HG03575 (cell line): ENCODE results near the gene C4orf50.

Experiments
- ATAC-seq: cut with Tn5 transposase; IDR thresholded peaks from one replicate; pipeline ENCODE4 v1.9.1; 2021; ENCODE audit not compliant: unreplicated experiment, insufficient number of reproducible peaks, low FRiP score; ENCODE audit errors: extremely low read depth

C4orf50 gene

DNA sequence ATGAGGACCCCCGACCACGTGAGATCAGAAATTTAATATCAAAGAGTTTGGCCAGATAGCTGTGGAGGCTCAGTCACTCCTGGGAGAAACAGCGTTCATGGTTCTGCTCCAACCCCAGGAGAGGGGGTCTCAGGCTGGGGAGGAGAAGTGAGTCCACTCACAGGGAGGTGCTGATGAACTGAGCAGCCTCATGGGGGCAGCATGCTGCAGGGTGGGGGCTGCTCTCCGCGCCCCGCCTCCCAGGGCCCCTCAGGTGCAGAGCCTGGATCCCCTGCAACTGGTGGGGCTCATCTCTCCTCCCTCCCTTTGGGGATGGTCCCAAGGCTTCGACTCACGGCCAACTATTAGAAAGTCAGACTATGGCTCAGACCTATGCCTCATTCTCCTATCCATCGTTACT, 26.6 kb upstream of the C4orf50 start:
- no peak for ATAC-seq

DNA sequence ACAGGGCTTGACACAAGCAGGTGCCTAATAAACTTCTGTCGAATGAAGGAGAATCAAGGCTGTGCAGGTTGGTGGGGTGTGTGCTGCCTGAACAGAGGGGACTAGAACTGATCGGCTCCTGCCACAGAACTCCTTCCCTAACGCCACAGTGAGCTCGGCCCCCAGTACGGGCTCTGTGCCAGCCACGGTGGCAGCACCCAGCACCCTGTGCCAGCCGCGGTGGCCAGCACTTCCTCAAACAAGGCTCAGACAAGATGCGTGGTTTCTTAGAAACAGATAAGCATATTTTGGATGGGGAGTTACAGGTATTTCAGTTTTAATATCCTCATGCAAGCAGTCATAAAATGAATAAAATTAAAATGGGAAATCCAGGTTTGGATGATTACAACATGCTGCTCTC, 26.0 kb upstream of the C4orf50 start:
- no peak for ATAC-seq

DNA sequence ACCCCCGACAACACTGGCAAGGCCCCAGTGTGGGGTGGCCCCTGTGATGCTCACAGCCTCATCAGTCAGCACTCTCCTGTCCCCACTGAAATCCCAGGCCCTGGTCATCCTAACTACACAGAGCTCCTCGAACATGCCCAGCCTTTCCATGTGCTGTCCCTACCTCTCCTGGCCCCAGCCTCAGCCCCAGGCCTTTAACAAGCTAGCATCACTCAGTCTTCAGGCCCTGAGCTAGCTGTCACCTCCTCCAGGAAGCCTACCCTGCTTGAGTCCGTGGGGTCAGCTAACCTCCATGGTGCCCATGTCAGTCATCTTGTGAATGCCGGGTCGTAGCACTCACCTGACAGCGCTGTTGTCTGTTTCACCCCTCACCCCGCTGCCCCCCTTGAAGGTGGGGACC, 25.6 kb upstream of the C4orf50 start:
- ATAC-seq = no peak

DNA sequence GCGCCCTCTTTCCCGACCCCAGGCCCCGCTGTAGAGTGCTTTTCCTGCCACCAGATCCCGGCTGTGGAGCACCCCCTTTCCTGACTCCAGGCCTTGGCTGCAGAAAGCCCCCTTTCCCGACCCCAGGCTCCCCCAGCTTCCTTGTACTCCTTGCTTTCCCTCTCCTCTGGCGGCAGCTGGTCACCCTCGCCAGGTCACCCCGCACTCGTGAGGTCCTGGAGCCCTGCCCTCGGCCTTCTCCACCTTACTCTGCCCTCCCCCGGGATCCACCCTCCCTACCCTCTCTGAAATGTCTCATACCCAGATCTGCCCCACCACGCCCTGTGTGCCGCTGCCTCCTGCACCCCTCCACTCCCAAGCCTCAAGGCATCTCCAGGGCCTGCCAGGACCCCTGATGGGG, 25.0 kb upstream of the C4orf50 start:
- no peak for ATAC-seq

DNA sequence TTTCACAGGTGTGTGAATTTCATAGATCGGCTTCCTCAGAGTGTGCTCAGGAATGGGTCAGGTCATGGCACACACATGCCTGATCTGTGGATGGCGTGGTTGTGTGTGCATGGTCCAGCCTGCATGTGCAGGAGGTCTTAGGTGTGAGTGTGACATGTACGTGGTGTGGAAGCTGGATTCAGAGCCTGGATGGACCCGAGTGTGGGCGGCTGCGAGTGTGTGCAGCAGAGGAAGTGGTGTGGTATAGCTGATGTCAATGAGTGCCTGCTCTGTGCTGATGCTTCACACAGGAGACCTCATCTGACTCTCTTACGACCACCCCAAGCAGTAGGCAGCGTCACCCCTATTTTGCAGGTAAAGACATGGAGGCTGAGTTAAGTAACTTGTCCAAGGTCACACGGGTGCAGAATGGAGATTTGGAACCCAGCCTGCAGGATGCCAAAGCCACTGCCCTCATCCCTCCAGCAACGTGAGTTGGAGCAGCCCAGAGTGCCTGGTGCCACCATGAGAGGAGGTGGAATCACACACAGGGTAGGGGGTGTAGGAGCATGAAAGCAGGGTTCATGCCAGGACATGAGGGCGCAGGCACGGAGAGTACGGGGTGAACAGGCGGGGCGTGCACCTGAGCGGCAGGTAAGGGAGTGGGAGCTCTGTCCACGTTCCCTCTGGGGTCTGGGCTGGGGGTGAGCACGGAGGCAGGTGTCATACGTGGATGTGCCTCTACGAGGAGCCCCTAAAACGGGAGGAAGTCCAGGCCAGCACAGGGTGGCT, 24.2 kb upstream of the C4orf50 start:
- ATAC-seq = no peak

DNA sequence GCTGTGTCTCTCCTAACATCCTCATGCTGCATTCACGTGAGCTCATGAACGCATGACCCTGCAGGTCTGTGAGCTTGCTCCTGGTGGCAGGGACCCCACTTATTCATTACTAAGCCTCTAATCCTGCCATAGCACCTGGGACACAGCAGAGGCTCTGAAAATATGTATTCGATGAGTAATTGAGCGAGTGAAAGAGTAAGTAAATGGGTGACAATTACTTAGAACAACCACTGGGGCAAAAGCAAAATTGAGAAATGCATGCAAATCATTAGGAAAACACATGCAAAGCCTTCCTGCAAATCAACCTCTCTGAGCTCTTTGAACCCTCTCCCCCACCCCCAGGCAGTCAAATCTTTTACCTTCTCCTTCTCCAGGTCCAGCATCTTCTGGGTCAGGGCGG, 23.6 kb upstream of the C4orf50 start:
- ATAC-seq = no peak

DNA sequence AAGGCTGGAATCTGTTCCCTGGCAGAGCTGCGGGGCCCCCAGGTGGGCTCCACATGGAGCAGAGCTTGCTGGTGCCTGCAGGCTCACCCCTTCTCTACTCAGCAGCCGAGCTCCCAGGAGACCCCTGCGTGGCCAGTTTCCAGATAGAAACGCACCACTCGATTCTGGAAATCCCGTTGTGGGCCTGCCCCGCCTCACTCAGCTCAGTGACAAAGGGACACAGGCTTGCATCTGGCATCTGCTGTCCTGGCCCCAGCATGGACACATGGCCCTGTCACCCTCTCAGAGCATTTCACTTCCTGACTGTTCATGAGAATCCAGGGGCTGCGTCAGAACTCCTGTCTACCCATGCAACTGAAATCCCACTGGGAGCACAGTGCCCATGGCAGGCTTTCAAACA, 20.5 kb upstream of the C4orf50 start:
- no peak for ATAC-seq

DNA sequence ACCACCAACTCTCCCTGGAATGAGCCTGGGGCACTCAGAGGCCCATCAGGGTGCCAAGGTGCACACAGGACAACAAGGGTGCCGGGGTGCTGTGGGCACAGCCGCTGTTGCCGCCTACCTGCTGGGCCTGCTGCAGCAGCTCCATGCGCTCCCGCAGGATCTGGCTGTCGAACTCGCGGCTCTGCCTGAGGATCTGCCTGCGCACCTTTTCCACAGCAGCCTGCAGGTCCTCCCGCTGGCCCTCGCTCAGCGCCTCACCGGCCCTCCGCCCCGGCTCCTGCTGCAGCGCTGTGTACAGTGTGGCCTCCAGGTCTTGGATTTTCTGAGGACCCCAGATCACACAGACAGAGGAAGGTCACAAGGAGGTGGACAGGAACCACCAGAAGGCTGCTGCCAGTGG, 17.6 kb upstream of the C4orf50 start:
- no peak for ATAC-seq

DNA sequence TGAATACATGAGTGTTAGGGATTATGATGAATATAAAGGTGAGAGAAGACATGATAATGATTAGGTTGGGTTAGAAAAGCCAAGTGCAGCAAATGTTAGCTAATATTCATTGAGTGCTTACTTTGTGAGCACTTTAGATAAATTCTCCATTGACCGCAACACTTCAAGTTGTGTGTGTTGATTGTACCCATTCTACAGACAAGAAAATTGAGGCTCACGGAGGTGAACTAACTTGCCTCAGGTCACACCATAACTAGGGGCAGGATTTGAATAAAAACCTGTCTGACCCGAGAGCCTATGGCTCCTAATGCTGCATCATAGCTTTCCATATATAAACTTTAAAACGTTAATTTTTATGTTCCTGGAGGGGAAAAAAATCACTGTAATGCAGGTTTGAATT, 15.2 kb upstream of the C4orf50 start:
- ATAC-seq = no peak

DNA sequence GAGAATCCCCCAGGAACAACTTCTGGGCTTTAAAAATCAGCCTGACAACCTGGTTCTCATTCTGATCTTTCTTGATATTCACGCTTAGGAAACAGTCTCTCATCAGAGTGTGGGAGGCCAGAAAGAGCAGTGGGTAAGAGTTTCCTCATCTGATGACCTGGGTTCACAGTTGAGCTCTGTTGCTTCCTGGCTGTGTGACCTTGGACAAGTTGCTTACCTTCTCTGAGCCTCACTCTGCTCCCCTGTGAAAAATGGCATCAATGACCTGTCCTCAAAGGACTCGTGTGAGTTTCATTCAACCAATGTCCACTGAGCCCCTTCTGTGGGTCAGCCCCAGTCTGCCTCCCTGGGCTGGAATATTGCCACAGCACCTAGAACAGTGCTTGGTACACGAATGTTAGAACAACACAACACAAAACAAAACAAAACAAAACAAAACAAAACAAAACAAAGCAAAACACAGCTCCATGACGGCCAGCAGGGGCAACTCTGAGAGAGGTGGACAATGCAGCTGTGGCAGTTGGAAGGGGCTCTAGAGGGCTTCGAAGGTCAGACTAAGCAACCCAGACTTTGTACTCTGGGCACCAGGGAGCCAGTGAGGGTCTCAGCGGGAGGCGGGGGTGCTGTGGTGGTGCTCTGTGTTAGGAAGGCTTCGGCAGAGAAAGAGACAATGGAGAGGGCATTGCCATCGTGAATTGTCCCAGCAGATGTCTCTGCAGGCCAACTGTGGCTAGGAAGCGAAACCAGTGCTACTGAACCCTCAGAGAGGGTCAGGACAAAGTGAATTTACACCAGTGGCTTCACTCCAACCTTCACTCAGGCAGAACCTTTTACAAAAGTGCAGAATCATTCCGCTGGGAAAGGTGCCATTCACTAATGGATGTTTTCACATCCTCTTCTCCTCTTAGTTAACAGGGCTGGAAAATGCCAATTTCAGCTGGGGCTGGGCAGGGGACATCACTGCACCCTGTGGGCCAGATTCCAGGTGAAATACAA, 14.3 kb upstream of the C4orf50 start:
- no peak for ATAC-seq

DNA sequence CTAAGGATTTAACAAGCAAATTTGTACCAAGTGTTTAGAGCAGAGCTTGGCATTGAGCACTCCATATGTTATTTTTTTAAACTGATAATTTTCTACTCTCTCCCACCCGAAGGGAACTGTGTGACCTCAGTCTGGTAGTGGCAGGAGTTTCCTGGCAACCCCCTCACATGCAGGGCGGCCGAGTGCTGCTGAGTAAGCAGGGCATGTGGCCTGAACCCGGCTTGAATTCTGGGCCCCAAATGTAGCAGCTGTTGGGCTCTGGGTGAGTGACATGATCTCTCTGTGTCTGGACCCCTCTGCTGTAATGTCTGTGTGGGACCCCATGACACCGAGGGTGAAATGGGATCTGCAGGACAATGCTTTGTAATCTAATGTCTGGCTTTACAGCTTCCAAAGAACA, 13.6 kb upstream of the C4orf50 start:
- no peak for ATAC-seq

DNA sequence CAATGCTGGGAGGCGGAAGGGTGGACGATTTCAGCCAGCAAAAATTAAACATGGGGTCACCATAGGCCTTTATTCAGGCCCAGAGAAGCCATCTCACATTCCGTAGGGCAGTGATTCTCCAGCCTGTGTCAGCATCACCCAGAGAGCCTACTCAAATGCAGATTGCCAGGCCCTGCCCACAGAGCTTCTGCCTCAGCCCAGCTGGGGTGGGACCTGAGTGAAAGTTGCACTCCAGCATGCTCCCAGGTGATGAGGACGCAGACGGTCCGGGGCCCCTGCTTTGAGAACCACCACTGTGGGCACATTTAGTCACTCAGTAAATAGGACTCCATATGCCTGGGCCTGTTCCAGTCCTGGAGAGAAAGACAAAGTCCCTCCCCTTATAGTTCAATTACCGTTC, 12.4 kb upstream of the C4orf50 start:
- ATAC-seq = no peak

DNA sequence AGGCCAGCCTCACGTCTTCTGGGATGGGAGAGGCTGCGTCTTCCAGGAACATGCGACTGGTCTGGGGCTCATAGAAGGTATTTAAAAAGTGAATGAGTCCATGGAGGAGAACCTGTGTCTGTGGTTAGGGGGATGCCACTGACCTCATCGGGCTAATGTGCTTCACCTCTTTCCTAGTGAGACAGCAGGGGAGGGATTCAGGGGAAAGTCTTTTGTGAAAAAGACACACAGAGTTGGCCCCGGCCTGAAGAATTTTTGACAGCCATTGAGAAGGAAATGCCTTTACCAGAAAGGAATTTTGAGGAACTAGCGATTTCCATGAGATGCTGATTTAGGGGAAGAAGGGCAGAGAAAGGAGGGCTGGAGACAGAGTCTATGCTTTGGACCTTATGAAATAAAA, 11.0 kb upstream of the C4orf50 start:
- no peak for ATAC-seq

DNA sequence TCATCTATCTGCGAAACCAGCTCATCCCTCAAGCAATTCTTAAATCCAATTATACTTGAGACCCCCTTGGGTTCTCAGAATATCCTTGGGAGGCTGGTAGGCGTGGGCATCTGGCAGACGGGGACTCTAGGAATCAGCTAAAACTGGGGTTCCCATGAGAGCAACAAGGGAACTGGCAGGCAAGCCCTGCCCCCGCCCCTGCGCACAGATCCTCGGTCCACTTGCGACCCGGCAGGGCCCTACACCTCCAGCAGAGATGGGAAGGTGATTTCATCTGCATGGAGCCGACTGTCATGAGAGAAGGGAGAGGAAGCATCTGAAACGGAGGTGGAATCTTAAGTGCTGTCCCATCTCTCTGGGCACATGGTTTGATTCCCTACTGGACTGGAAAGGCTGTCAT, 9.9 kb upstream of the C4orf50 start:
- ATAC-seq = no peak

DNA sequence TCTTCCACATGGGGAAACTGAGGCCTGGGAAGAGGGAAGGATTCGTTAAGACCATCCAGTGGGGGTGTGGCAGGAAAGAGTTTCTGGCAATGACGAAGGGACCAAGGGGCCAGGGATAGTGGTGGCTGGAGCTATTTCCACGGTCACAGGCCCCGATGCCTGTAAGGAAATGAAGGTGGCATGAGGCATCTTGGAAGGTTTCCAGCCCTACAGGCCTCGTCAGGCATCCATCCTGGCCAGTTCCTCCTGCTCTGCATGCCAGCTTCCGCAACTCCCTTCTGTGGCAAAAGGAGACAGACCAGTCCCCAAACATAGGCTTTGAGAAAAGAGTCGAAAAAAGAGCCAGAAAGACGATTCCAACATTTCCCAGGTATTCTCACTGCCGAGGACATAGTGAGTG, 9.2 kb upstream of the C4orf50 start:
- no peak for ATAC-seq

DNA sequence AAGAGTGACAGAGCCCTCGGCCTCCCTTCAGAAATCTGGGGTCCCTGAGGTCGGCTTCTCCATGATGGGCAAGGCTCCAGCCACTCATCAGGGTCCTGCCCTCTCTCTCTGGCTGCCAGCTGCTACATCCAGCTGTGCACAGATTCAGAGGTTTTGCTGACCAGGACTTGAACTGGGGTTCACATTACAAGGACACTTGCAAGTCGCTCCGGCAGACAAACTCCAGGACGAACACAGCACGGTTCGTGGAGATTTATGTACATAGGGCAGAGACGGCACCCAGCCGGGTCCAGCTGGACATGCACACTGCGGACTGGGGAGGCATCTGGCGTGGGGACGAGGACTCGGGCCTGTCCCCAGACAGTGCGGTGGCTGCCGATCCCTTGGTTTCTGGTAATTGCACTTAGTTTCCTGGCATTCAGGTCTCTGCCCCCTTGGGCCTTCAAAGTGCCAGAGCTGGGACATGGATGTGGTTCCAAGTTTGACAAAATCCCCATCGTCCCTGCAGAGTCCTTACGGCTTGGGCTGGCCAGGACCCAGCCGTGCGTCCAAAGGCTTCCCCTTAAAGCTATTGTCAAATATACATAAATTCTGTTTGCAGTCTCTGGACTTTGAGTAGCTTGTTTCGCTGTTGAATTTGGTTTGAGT, 6.2 kb upstream of the C4orf50 start:
- ATAC-seq = no peak

DNA sequence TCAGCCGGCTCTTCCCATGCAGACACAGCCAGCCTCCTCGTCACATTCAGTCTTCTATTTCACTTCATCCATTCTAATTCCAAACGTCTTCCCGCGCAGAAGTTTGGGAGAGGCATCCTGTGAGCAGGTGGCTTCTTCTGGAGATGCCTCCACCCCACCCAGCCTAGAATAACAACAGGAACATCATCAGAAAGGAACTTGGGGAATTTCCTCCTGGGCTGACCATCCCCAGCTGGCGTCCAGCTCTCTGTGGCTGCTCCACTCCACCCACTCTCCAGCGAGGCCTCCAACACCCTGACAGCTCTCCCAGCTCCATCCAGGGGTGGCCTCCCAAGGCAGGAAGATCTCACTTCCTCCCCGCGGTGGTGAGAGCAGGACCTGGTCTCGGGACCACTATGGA, 5.5 kb upstream of the C4orf50 start:
- ATAC-seq = no peak

DNA sequence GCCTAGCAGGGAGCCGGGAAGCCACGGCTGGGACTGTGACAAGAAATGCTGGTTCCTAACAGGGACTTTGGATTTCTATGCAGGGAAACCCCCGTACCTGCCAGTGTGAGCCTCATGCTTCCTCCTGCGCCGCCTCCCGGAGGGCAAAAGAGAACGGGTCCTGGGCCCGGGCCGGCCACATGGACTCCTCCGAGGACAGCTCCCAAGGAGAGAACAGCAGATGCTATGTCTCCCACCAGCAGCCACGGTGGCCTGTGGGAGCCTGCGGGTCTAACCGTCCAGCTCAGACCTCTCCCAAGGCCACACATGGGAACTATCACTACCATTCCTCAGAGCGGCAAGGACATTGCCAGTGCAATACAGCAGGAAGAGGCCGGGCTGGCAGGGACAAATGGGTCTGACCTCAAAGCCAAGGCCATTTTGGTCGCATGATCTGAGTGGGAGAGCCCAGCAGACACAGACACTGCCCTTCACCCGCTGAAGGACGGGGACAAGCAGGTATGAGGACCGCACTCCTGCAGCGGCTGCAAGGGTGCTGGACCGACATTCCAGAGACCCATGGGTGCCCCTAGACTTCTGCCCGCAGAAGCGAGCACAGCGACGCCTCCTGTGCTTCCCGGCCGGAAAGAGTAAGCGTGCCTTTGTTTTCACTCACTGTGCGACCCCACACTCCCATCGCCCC, 4.5 kb upstream of the C4orf50 start:
- ATAC-seq = no peak
